ELF-1 (cell line): ENCODE data around the gene B4GALT1.

Source experiments
- DNase-seq: peaks from one replicate; pipeline ENCODE4 v3.0.0-alpha.2; 2016; ENCODE audit warnings: low read depth, low spot score

B4GALT1 gene

DNA sequence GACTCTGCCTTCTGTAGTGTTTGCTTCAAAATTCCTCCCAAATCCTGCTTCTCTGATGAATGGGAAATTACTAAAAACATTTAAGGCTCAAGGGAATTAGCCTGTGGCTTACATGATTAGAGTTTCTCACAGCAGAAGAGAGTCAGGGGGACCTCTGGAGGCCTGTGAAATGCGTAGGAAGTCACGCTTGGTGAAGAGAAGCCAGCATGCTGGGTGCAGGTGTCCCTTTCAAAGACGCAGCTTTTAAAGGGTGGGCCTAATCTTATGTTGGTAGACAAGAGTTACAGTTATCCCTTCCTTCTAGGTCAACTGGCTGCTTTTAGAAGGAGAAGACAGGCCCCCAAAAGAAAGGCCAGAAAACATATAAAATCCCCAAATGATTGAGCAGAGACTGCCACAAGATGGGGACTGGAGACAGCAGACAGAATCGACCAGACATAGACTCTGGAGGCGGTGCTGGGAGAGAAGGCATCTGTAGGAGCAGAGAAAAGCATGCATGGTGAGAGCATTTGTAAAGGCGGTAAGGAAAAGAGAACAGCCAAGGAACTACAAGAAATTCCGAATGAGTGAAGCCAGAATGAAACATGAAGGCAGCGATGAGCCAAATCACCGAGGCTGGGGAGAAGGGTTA, 42.3 kb downstream of the B4GALT1 start:
- no peak for DNase-seq

DNA sequence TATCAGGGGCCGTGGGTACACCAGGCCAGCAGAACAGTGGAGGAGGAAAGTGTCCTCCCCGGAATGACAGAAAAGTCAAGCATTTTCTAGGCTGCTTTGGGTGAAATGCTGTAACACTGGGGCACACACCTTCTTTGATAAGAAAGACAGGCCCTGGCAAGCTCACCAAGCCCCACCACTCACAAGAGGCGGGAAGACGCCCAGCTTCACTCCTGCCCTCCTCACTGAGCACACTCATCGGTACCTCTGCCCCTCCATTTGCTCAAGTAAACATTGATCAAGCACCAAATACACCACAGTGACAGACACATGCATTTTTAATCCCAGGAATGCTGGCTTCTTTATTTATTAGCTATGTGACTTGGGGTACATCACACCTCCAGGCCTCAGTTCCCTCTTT, 43.1 kb downstream of the B4GALT1 start:
- no peak for DNase-seq

DNA sequence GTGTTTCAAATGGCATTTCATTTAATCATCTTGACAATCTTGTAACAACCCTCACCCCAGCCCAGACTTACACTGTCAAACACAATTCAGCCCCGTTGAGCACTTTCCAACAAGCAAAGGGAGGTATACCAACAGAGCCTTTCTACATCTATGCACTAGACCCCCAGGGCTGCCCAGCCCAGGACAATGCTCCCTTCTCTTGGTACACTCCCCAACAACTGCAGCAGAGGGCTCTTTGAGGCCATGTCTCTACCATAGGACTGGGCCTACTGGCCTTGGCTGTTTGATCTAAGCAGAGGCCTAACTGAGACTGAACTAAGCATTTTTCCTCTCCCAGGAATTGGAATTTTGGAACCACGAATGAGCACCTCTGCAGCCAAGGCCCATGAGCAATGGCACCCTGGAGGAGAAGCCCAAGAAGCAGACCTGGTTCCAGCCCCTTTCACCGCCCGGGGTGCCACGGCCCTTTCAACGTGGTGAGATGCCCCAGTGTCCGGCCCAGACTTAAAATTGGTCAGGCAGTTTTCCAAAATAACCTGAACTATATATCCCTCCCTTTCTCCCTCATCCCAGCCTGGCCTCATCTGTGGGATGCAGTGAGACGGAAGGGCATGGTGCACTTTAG, 43.6 kb downstream of the B4GALT1 start:
- DNase-seq: no peak

DNA sequence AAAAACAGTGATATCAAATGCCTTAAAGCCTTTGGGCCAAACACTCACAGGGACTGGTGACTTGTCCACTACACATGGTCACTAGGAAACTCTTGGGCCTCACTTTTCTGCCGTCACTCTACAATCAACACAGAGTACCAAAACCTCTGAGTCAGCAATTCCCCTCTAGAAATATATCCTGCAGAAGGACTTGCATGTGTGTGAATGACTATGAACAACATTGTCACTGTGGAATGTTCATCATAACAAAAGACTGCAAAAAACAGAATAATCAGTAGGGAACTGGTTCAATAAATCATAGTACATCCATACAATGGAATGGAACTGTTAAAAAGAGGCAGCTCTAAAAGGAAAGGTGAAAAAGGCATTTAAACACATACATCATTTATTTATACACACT, 46.5 kb downstream of the B4GALT1 start:
- no peak for DNase-seq

DNA sequence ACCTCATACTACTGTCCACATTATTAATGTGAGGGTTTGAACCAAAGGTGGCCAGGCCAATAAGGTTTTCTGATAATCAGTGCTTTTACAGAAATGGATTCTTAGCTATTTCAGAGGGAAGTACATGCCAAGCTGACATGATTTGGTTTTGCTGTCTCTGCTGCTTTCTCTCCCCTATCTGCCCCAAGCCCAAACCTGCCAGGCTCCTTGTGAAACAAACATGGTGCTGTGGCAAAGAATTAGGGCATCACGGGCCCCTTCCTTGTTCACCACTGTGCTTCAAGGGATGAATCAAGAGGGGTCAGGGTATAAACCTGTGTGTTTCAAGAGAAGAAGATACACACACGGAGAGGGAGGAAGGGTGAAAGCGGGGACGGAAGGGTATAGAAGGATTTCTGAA, 49.3 kb downstream of the B4GALT1 start:
- no peak for DNase-seq

DNA sequence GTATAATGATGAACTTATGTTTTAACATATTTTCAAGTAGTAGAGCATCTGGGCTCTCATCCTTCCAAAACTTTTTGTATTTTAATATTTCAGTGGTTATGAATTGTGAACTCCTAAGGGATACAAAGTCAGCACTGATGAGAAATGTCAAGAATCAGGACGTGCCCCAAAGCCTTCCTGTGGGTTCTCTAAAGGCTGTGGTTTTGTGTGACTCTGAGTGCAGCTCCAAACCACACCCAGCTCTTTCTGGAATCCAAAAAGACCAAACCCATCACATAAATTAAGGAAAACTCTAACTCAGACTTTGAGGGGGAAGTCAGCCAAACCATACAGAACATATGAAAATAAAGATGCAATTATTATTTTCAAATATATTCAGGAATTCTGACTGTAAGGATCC, 49.8 kb downstream of the B4GALT1 start:
- DNase-seq: no peak

DNA sequence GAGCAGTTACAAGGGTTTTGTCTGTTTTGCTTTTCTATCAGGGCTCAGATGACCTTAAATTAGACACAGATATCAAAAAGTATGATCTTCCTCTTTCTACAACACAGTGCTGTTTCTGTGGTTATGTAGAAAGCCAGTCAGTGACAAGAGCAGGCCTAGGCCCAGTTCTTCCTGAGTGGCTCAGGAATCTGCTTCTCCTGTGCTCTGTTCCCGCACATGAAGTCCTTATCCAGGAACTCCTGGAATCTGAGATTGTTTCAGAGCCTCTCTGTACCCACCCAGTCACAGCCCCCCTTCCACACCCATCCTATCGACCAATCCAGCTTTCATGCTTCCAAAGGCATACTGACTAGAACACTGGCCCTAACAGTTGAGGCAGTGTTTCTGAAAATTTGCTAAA, 50.3 kb downstream of the B4GALT1 start:
- no peak for DNase-seq

DNA sequence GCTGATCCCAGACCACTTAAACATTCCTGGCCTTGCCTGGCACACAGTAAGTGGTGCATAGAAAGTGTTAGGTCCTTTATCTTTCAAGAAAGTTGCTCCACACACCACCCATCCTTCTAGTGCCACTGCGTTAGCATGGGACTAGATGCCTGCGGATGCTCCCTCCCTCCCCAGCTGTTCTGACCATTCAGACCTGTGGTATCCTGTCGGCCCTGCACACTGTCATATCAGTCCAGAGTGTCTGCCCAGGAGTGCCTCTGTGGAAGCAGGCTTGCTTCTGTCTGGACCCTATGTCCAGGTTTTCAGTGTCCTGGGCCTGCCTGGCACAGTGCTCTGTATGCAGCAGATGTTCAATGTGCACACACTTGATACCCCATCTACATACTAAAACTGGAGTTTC, 52.4 kb downstream of the B4GALT1 start:
- no peak for DNase-seq

DNA sequence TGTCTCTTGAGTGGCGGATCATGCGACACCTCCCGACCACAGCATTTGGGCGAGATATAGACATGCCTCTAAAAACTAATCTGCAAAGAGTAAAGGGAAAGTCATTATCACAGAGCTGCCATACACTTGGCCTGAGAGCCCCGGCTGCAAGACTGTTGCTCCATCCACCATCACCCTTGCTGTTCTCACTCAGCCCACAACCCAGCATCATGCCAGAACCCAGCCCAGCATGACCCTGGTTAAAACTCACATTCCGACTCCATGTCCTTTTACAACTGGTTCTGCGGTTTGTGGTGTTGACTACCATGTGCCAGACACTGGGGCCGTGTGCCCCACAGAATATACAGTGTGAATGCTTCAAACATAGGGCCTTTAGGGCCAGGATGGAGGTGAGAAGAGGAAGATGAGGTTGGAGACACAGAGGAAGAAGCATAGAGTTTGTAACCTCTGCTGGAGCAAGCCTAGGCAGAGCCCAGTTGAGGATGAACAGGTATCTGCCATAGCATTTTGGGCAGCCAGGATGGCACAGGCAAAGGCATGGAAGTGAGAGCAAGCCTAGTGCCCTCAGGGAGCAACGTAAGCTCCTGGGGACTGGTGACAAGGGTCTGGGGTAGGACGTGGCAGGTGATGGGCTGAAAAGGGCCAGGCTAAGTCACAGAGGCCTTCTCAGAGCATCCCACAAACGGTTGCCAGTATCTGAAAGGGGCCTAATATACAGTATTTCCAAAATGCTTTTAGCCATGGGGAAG, 53.2 kb downstream of the B4GALT1 start:
- DNase-seq: no peak

DNA sequence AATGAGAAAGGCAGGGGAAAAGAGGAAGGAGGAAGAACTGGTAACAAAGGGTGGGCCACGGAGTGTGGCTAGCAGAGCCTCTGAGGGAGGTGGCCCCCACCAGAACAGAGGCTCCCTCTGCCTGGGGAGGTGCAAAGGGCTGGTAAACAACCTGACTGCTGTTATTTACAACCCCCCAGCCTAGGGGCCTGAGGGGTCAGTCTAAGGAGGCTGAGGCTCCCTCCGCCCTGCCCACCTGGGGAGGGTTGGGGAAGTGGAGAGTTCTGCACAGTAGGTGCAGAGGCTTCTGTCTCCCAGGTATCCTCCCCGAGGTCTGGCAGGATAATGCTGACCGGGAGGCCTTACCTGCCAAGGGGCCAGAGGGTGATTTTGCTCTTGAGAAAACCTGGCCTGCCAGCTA, 55.0 kb downstream of the B4GALT1 start:
- DNase-seq: peak; percentile 29

DNA sequence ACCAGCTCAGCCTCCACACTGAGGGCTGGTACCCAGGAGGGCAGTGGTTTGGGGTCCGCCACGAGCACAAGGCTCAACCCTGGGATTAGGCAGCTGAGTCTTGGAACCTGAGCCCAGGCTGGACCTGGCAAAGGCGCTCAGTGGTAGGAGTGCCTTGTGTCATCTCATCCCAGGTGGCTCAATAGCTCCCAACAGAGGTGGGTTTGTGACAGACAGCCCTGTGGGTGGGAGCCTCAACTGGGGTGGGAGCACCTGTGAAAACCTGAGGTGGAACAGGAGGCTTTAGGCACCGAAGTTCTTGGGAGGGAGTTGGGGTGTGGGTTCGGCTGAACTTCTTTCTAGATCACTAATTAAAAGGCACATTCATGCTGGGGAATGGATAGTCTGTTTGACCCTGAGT, 55.5 kb downstream of the B4GALT1 start:
- DNase-seq: no peak

DNA sequence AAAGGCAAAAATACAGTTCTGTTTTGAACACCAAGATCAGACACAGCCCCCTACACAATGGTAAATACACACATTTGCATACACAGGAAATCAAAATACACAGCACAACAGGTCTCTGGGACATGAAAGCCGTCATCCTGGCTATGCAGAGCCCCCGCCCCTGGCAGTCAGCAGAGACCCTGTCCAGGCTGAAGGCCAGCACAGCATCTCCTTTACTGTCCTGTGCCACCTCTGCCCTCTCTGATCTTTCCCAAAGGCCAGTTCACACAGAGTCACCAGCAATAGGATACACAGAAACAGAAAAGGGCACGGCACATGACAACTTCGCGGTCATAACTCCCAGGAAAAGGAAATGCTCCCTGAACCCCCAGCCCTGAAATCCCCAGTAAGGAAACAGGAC, 56.5 kb downstream of the B4GALT1 start:
- no peak for DNase-seq

DNA sequence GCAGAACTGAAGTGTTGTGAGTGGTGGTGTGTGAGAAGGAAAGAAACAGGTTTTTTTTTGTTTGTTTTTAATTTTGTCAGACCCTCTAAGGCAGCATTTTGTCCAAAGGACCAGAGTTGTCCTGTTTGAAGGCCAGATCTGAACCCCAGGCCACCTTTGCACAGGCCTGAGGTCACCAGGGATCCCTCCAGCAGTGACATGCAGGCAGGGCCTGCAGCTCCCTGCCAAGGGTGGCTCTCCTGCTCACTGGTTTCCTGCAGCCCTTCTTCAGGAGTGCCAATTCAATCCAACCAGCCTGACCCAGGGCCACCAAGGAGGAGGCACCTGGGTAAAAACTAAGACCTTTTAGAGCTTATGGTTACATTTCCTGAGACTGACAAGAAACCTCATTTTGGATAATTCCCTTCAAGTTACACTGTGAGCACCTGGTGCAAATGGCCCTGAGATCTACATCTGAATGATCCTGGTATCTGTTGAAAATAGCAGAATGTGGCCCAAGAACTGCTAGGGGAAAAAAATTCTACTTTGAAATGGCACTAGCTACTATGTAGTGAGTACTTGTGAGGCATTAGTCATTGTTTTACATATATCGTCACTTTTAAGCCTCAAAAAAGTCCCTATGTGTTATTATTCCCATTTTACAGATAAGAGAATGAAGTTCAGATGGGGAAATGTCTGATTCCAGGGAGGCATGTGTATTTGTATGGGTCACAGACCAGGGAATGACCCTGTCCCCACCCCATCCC, 57.1 kb downstream of the B4GALT1 start:
- DNase-seq: no peak

DNA sequence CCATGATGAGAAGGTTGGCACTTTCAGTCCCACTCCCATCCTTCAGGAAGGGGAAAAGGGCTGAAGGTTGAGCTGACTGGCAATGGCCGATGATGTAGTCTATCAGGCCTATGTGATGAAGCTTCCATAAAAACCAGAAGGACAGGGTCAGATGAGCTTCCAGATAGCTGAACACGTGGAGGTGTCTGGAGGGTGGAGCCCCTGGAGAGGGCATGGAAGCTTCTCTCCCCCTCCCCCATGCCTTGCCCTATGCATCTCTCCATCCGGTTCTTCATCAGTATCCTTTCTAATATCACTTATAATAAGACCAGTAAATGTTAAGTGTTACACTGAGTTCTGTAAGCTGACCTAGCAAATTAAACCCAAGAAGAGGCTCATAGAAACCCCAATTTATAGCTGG, 58.0 kb downstream of the B4GALT1 start:
- no peak for DNase-seq

DNA sequence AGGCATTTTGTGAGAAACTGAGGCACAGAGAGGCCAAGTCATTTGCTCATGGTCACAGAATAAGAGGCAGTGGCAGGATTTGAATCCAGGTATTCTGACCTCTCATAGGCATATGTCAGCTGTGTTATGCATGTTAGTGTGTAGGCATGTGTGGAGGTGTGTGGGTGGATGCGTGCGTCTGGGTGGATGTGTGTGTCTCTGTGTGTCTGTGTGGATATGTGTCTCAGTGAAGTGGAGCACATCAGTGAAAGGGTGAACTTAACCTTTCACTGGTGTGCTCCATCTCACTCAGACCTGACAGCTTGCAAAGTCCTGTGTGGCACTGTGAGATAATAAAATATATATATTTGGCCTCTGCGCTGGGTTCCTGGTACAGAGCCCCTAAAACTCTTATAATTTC, 58.7 kb downstream of the B4GALT1 start:
- no peak for DNase-seq

DNA sequence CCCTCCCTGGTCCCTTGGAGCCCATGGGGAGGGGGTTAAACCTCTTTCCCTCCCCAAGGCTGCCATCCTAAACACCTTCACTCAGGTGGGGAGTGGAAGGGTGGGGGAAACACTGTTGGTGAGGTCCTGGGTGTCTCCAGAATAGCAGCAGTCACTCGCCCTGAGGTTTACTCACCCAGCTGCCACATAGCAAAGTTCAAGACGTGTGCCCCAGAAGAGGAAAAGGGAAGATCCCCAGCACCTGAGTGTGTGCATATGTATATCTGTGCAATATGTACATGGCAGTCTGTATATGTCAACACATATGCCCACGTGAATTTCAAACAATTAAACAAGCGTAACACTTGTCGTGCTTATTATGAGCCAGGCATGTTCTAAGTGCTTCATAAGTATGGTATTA, 59.4 kb downstream of the B4GALT1 start:
- no peak for DNase-seq

DNA sequence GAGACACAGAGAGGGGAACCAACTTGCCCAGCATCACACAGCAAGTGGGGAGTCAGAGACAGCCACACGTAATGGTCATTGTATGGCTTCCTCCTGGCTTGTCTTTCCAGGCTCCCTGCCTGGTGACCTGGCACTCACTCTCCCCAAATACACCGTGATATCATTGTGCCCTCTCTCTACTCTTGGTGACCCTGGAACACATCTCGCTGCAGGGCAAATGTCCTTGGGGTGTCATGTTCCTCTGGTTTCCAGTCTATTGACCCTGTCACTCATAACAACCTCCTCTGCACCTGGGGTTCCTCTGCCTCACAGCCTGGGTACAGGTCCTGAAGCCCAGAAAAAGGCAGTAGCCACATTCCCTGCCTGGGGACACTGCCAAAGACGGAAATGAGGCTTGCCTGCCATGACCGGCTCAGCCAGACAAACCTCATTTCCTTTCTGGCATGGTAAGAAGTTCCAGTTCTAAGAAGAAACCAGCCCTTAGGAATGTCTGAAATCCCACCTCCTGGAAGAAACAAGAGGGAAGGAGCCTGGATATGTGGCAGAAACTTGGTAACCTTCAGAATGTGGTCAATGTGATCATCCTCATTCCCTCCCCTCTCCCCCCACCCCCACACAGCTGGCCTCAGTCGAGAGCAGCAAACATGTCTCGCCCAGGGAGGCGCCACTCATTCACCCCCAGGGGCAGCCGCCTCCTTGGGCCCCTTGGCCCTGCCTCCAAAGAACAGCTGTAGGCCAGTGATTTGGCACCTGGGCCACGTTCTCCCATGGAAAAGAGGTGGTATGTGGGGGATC, 60.1 kb downstream of the B4GALT1 start:
- DNase-seq: peak; percentile 77

DNA sequence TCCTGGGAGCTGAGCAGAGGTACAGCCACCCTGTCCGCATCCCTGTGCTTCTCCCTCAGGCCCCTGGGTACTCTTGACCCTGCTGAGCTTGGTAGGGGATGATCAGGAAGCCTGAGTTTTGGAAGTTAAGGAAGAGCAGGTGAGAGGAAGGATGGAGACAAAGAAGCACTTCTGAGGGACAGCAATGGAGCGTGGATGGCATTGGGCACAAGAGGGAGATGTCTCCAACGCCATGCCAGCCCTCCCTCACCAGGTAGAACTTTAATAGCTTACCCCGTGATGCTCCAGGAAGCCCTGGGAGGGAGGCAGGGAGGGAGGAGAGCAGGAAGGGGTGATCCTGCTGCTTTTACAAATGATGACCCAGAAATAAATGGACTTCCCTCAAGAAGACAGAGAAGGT, 60.8 kb downstream of the B4GALT1 start:
- DNase-seq: no peak

DNA sequence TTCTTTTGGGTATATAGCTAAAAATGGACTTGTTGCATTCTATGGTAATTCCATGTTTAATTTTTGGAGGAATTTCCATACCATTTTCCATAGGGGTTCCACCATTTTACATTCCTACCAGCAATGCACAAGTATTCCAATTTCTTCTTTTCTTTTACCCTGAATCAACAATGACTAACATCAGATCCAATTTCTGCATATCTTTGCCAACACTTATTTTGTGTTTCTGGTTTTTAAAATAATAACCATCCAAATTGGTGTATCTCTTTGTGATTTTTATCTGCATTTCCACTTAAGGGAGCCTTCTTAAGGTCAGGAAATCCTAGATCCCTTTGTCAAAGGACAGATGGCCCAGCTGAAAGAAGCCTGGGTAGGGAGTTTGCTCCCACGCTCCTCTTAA, 61.2 kb downstream of the B4GALT1 start:
- DNase-seq: no peak

DNA sequence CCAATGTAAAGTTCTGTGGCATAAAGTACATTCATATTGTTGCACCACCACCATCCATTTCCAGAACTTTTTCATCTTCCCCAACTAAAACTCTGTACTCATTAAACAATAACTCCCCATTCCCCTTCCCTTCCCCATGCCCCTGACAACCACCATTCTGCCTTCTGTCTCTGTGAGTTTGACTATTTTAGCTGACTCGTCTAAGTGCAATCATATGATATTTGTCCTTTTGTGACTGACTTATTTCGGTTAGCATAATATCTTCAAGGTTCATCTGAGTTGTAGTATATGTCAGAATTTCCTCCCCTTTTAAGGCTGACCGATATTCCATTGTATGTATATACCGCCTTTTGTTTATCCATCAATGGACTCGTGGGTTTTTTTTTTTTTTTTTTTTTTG, 61.6 kb downstream of the B4GALT1 start:
- DNase-seq: no peak

DNA sequence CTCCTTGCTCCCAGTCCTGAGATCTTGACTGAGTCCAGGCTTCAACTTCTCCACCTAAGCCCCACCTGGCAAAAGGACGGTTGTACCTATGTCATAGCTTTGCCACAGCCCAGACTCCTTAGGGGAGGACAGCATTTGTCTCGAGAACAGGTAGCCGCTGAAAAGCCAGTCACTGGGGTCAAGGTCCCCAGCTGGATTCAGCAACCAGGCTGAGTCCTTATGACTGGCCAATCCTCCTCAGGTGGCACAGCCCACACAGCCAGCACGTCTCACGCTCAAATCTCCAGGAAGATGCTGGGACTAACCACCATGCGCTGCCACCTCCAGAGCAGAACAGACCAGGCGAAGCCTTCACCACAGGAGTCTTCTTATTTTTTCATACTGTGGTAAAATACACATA, 62.7 kb downstream of the B4GALT1 start:
- DNase-seq: no peak
